ENCODE measurements around the gene GLIPR2. TPM values are rescaled to one million over a fixed set of nuclear protein-coding genes. Genes with fewer than 3 reads are reported as not detected.

Gene GLIPR2
- total and polyA plus RNA-seq, 2 of the 4 experiments (the other 2 are of a cell fraction): 35.8 to 43.3 TPM

GRCh38 chr9:36141761-36142160 lies 5.2 kb downstream of the GLIPR2 start:
- Histone ChIP-seq H3K4me2 (ENCODE audit: low read depth, low read length) (no peak overlapping the region), H2AK9ac (replicated peaks; ENCODE audit: low read depth, low read length, poor library complexity) (no peak overlapping the region), H4K20me1 (ENCODE audit: insufficient read depth, low read length) (peaks cover 53% of the 10 kb centered on the region), H2AFZ (replicated peaks; ENCODE audit: low read length, poor library complexity) (no peak overlapping the region), H3K27me3 (ENCODE audit: control insufficient read depth, insufficient read depth, low read length) (no peaks in the 10 kb centered on the region), H2BK120ac (ENCODE audit: low read depth, low read length) (no peak overlapping the region), H2BK15ac (ENCODE audit: low read depth, low read length) (no peak overlapping the region), H3K79me1 (ENCODE audit: low read depth in 1 of 2, low read length in 2 of 2) (peaks cover 47 to 94% of the 10 kb centered on the region in 2 experiments), H3K18ac (ENCODE audit: low read depth, low read length) (no peak overlapping the region), H3K4me1 (ENCODE audit: control insufficient read depth, insufficient read depth, low read length) (peaks cover 16% of the 10 kb centered on the region), H3K9me3 (ENCODE audit: control insufficient read depth, insufficient read depth, low read length) (no peaks in the 10 kb centered on the region), H2BK20ac (ENCODE audit: low read depth, low read length) (no peak overlapping the region), H3K14ac (replicated peaks; ENCODE audit: low read depth, low read length) (no peak overlapping the region), H3K56ac (ENCODE audit: extremely low read depth, insufficient read depth, low read length) (no peak overlapping the region), H2BK5ac (ENCODE audit: low read depth, low read length, poor library complexity, severe bottlenecking) (no peak overlapping the region), H3K9ac (ENCODE audit: low read depth, low read length) (no peak overlapping the region), H3K9me1 (ENCODE audit: insufficient read depth, low read length) (peaks cover 18% of the 10 kb centered on the region; the same call in 1 of the 2 replicates), H4K8ac (ENCODE audit: low read depth in 2 of 2, low read length in 2 of 2) (no peak overlapping the region), H3K4ac (ENCODE audit: low read depth, low read length) (no peak overlapping the region), H4K91ac (ENCODE audit: insufficient read depth, low read depth, low read length) (no peak overlapping the region), H3K23ac (ENCODE audit: low read depth, low read length) (no peak overlapping the region), H4K5ac (ENCODE audit: low read depth, low read length) (no peak overlapping the region), H2AK5ac (ENCODE audit: low read depth, low read length) (no peak overlapping the region), H3K4me3 (ENCODE audit: insufficient read depth, low read depth, low read length) (no peak overlapping the region), H3K36me3 (ENCODE audit: control insufficient read depth, insufficient read depth, low read length) (peaks cover 37% of the 10 kb centered on the region), H3K27ac (ENCODE audit: insufficient read depth, low read length) (no peak overlapping the region)
- no peak for ATAC-seq (ENCODE audit: low read depth)
- TF ChIP-seq CTCF (conservative IDR thresholded peaks at IDR 0.05; ENCODE audit: low read depth, low read length) (no peak), CHD1 (IDR thresholded peaks at IDR 0.05; ENCODE audit: low read depth, low read length) (no peak), MAFK (IDR thresholded peaks at IDR 0.05; ENCODE audit: low read depth, low read length) (no peak), MAZ (IDR thresholded peaks at IDR 0.05; ENCODE audit: borderline replicate concordance, low read depth, low read length) (no peak), USF2 (IDR thresholded peaks at IDR 0.05; ENCODE audit: low read depth, low read length) (no peak), ELK1 (IDR thresholded peaks at IDR 0.05; ENCODE audit: borderline replicate concordance, low read depth, low read length) (no peak), RFX5 (IDR thresholded peaks at IDR 0.05; ENCODE audit: low read depth, low read length) (no peak), CEBPB (IDR thresholded peaks at IDR 0.05; ENCODE audit: low read depth, low read length) (no peak), POLR2A (IDR thresholded peaks at IDR 0.05; ENCODE audit: low read depth, low read length) (no peak), FOS (IDR thresholded peaks at IDR 0.05; ENCODE audit: low read depth, low read length) (no peak), BHLHE40 (IDR thresholded peaks at IDR 0.05; ENCODE audit: low read depth, low read length) (no peak), RAD21 (IDR thresholded peaks at IDR 0.05; ENCODE audit: low read length) (no peak), NFE2L2 (IDR thresholded peaks at IDR 0.05; ENCODE audit: low read depth, low read length) (no peak), RCOR1 (IDR thresholded peaks at IDR 0.05; ENCODE audit: insufficient replicate concordance, low read length) (no peak), SMC3 (IDR thresholded peaks at IDR 0.05; ENCODE audit: low read depth, low read length) (no peak), MXI1 (IDR thresholded peaks at IDR 0.05; ENCODE audit: borderline replicate concordance, low read depth, low read length) (no peak)
- dilution Hi-C loops (cut with HindIII; ENCODE audit: low sequenced_read_pairs, unreplicated experiment): no loop called here
- ChIA-PET POLR2A (ENCODE audit: unreplicated experiment) (no interaction called here), CTCF (interaction anchor here (1.0 kb wide), 2 partner anchors 13 to 39 kb away, joined by 3 to 4 read pairs; no protein-coding TSS in a partner anchor)
- DNase-seq: no peak
- BruUV-seq (replicated peaks): no TSS peak
- intact Hi-C loops (cut with micrococcal nuclease): no loop called here
- in situ Hi-C loops (cut with MboI; ENCODE audit: low sequenced_read_pairs): no loop called here
- 94% methylated on average over 5 of the region's 7 CpGs; no CpG with 5 or more reads in 1 of the 2 experiments for WGBS, 2 experiments (ENCODE audit: extremely low coverage in 2 of 2, insufficient read length in 1 of 2)
